HCT116 (cell line): ENCODE data around the gene MCRS1. TPM values are rescaled to one million over a fixed set of nuclear protein-coding genes. Genes with fewer than 3 reads are reported as not detected.
"Not testable (repeated sequence)": the region's sequence is repeated elsewhere in the genome, so short reads cannot be mapped to it uniquely, and the experiment has no call there.

Experiments used
- ATAC-seq: fragments of 200-7000 bp; cut with Tn5 transposase; 2 replicates; pipeline ENCODE4 v1.9.1; 2020; ENCODE audit warnings: mild to moderate bottlenecking, moderate library complexity
- BruUV-seq: library from RNA; stranded (reverse); fragments of 400-500 nt; replicated peaks from 2 replicates; lab custom pipeline; 2021; lab: Mats Ljungman, UMichigan
- CTCF ChIA-PET: fragments of 300-600 bp; sonication (Branson Sonifier 250); formaldehyde crosslinking; loops from one replicate; lab custom pipeline; 2021; ENCODE audit warnings: antibody characterized with exemption; lab: Charles Lee
- POLR2A ChIA-PET: fragments of 300-600, 350-600 bp; sonication (Branson Sonifier 250); formaldehyde crosslinking; loops from one replicate; lab custom pipeline; 2021; ENCODE audit warnings: antibody characterized with exemption; lab: Charles Lee
- RAD21 ChIA-PET, 2 experiments: fragments of 300-600 bp; sonication (Branson Sonifier 250); formaldehyde crosslinking; loops; one replicate each; lab custom pipeline; 2023; ENCODE audit warnings: low total read pairs in 2 of 2; ENCODE audit not compliant: uncharacterized antibody in 2 of 2, unreplicated experiment in 2 of 2, low non-redundant PET in 1 of 2; lab: Charles Lee
- DNase-seq: peaks from one replicate; pipeline ENCODE4 v3.0.0-alpha.2; 2010; ENCODE audit warnings: low read depth, low spot score
- H2AFZ ChIP-seq: fragments of 200-600 bp; shearing (Covaris generic), sonication (generic); 2 replicates; pipeline ENCODE4 v1.6.1; 2017; ENCODE audit warnings: low read depth, mixed run types, mixed read lengths, antibody characterized with exemption, low read length; ENCODE audit not compliant: poor library complexity, severe bottlenecking
- H3K27ac ChIP-seq: 2 replicates; pipeline ENCODE4 v1.5.1; 2012; ENCODE audit warnings: low read depth, low read length
- H3K27me3 ChIP-seq: fragments of 200-600 bp; sonication (generic); 2 replicates; pipeline ENCODE4 v1.6.1; 2016; ENCODE audit warnings: mixed run types, low read length, mixed read lengths; ENCODE audit not compliant: insufficient read depth
- H3K36me3 ChIP-seq, 2 experiments: fragments of 200-500 bp in 1 of 2; fragments of 200-600 bp in 1 of 2; sonication (Bioruptor generic) in 1 of 2; sonication (generic) in 1 of 2; 2 replicates each; pipeline versions ENCODE4 v1.5.1 to v1.6.1; 2014 to 2016; ENCODE audit warnings: low read length in 2 of 2, inconsistent platforms in 1 of 2, mixed read lengths in 1 of 2, mixed run types in 1 of 2; ENCODE audit not compliant: insufficient read depth in 2 of 2, control insufficient read depth in 1 of 2
- H3K4me1 ChIP-seq, 2 experiments: fragments of 200-600 bp in 1 of 2; sonication (generic) in 1 of 2; 2 replicates each; pipeline versions ENCODE4 v1.5.1 to v1.6.1; 2012 to 2017; ENCODE audit warnings: low read length in 2 of 2, inconsistent platforms in 1 of 2, mild to moderate bottlenecking in 1 of 2, mixed read lengths in 1 of 2, mixed run types in 1 of 2, moderate library complexity in 1 of 2; ENCODE audit not compliant: insufficient read depth in 2 of 2, control insufficient read depth in 1 of 2
- H3K4me2 ChIP-seq: fragments of 200-600 bp; sonication (generic); 2 replicates; pipeline ENCODE4 v1.6.1; 2017; ENCODE audit warnings: mixed run types, low read length, mixed read lengths
- H3K4me3 ChIP-seq, 2 experiments: fragments of 200-600 bp in 1 of 2; sonication (generic) in 1 of 2; replicated peaks in 1 of 2; 2 replicates each; pipeline ENCODE4 v1.5.1; 2011 to 2016; ENCODE audit warnings: low read length in 2 of 2, control low read depth in 1 of 2, low read depth in 1 of 2, mild to moderate bottlenecking in 1 of 2, mixed read lengths in 1 of 2, mixed run types in 1 of 2
- H3K79me2 ChIP-seq: fragments of 200-600 bp; sonication (generic); 2 replicates; pipeline ENCODE4 v1.6.1; 2017; ENCODE audit warnings: mild to moderate bottlenecking, mixed run types, low read length, moderate library complexity, mixed read lengths; ENCODE audit not compliant: insufficient read depth
- H3K9ac ChIP-seq: fragments of 200-600 bp; sonication (generic); 2 replicates; pipeline ENCODE4 v1.6.1; 2016; ENCODE audit warnings: low read length, mixed read lengths
- H3K9me2 ChIP-seq: fragments of 200-600 bp; sonication (generic), shearing (Covaris generic); 2 replicates; pipeline ENCODE4 v1.6.1; 2017; ENCODE audit warnings: mixed run types, mild to moderate bottlenecking, moderate library complexity; ENCODE audit not compliant: insufficient read depth
- H3K9me3 ChIP-seq, 2 experiments: fragments of 200-500 bp in 1 of 2; fragments of 200-600 bp in 1 of 2; sonication (Bioruptor generic) in 1 of 2; sonication (generic) in 1 of 2; 2 replicates each; pipeline ENCODE4 v1.6.1; 2014 to 2017; ENCODE audit warnings: low read length in 2 of 2, mixed read lengths in 2 of 2, inconsistent platforms in 1 of 2, low read depth in 1 of 2, mild to moderate bottlenecking in 1 of 2, mixed run types in 1 of 2, moderate library complexity in 1 of 2; ENCODE audit not compliant: control insufficient read depth in 1 of 2, insufficient read depth in 1 of 2
- H4K20me1 ChIP-seq: fragments of 200-600 bp; sonication (generic), shearing (Covaris generic); 2 replicates; pipeline ENCODE4 v1.6.1; 2017; ENCODE audit warnings: mixed run types, mild to moderate bottlenecking, moderate library complexity; ENCODE audit not compliant: insufficient read depth
- EZH2phosphoT487 ChIP-seq: fragments of 200-600 bp; IDR thresholded peaks from 2 replicates; pipeline ENCODE4 v1.6.1; 2018; ENCODE audit warnings: antibody characterized with exemption, borderline replicate concordance
- JUND ChIP-seq: IDR thresholded peaks from 2 replicates; pipeline ENCODE4 v1.6.1; 2012
- POLR2A ChIP-seq: IDR thresholded peaks from 2 replicates; pipeline ENCODE4 v1.7.0; 2011; ENCODE audit warnings: borderline replicate concordance; ENCODE audit not compliant: insufficient read depth, insufficient read length; ENCODE audit errors: extremely low read depth
- ZNF274 ChIP-seq: fragments of 200-500 bp; sonication (Bioruptor generic); IDR thresholded peaks from 2 replicates; pipeline ENCODE4 v1.6.1; 2014; ENCODE audit warnings: mild to moderate bottlenecking, low read depth, low read length, inconsistent platforms
- intact Hi-C: fragments of 100-400 bp; cut with micrococcal nuclease; formaldehyde crosslinking; loops from 2 replicates; pipeline ENCODE4 v1.10.0; 2022
- total RNA-seq: library from RNA; stranded (reverse); gene quantifications from one replicate; pipeline ENCODE4 v1.2.1, GENCODE V29; 2021; ENCODE audit not compliant: unreplicated experiment

MCRS1 gene
- total RNA-seq, 1 experiment from 2014 or later: 91.9 TPM

GRCh38 chr12:49534731-49535278, 33.1 kb downstream of the MCRS1 start:
- POLR2A ChIA-PET: interaction anchor here (1.0 to 1.2 kb wide), 2 partner anchors 19 to 212 kb away, joined by 3 read pairs; partner anchors contain the start of gene TROAP
- H3K27me3 ChIP-seq: no peaks in the 10 kb centered on the region
- ATAC-seq: no peak

GRCh38 chr12:49534122-49534521, 33.8 kb downstream of the MCRS1 start:
- CTCF ChIA-PET: interaction anchor here (2.2 kb wide), 1 partner anchor 176 kb away, joined by 8 read pairs; no protein-coding TSS in a partner anchor
- H3K27me3 ChIP-seq, H4K20me1 ChIP-seq, H3K4me3 ChIP-seq, H3K9me2 ChIP-seq, H3K27ac ChIP-seq, H3K9ac ChIP-seq, intact Hi-C loops, H3K36me3 ChIP-seq, H3K9me3 ChIP-seq, H2AFZ ChIP-seq, RAD21 ChIA-PET, ATAC-seq, BruUV-seq, DNase-seq, H3K79me2 ChIP-seq, H3K4me2 ChIP-seq: not testable (repeated sequence)
- H3K4me1 ChIP-seq: peaks cover 31 to 36% of the 10 kb centered on the region in 2 experiments
- POLR2A ChIA-PET: interaction anchor here (1.2 kb wide), 1 partner anchor 211 kb away, joined by 3 read pairs; the partner anchor contains the start of gene TROAP

More at GRCh38 chr12:49534731-49535278, 33.1 kb downstream of the MCRS1 start:
- ChIA-PET RAD21 (no interaction called here), CTCF (interaction anchor here (2.2 kb wide), 1 partner anchor 176 kb away, joined by 8 read pairs; no protein-coding TSS in a partner anchor)
- DNase-seq: no peak
- Histone ChIP-seq H3K9me2 (no peaks in the 10 kb centered on the region), H3K9me3 (no peaks in the 10 kb centered on the region), H3K4me2 (no peak overlapping the region), H3K36me3 (no peaks in the 10 kb centered on the region), H2AFZ (no peak overlapping the region), H3K4me3 (no peak overlapping the region), H3K27ac (peak overlapping the region; percentile 44), H3K4me1 (peaks cover 31 to 41% of the 10 kb centered on the region in 2 experiments), H3K9ac (no peak overlapping the region), H4K20me1 (no peaks in the 10 kb centered on the region), H3K79me2 (peaks cover 6% of the 10 kb centered on the region)
- no TSS peak for BruUV-seq
- intact Hi-C loops: no loop called here
- no peak for TF ChIP-seq ZNF274
- TF ChIP-seq EZH2phosphoT487: no peak
- TF ChIP-seq JUND: no peak
- TF ChIP-seq POLR2A: no peak
